ENCODE data around the gene EML6. TPM values are rescaled to one million over a fixed set of nuclear protein-coding genes. Genes with fewer than 3 reads are reported as not detected.

Gene EML6
- total RNA-seq, 1 donor from 2014 or later, result 0.17 TPM

DNA sequence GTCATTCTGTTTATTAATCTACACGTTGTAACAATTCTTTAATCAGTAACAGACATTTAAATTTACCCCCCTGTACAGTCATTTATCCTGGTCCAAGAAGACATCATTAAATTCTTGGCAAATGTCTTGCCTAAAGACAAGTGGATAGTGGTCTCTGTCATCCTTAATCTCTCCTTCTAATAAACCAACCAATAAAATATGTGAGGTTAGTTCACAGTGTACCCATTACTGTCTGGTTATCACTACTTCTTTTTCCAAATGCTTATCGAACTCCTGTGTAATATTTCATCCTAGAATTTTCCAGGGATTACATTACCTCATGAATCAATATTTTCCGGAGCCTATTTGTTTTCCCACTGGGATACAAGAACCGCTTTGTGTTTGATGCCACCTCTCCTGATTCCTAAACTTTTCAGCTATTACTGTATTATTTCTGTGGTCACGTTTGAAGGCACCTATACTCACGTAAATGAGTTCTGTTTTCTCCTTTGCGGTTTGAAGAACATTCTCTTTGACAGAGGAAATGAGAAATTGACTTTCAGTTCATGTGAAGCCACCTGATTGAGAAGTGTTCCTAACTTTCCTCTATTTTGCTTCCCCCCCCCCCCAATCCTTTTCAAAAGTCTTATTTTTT is 195.3 kb downstream of the EML6 start:
- DNase-seq, result no peak

DNA sequence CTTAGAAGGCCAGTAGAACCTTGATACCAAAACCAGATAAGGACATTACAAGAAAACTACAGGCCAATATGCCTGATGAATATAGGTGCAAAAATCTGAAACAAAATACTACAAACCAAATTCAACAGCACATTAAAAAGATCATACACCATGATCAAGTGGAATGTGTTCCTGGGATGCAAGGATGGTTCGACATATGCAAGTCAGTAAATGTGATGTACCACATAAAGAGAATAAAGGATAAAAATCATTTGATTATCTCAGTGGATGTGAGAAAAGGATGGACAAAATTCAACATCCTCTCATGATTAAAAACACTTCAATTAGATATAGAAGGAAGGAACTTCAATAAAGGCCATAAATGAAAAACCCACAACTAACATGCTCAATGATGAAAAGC is 197.2 kb downstream of the EML6 start:
- no peak for DNase-seq

DNA sequence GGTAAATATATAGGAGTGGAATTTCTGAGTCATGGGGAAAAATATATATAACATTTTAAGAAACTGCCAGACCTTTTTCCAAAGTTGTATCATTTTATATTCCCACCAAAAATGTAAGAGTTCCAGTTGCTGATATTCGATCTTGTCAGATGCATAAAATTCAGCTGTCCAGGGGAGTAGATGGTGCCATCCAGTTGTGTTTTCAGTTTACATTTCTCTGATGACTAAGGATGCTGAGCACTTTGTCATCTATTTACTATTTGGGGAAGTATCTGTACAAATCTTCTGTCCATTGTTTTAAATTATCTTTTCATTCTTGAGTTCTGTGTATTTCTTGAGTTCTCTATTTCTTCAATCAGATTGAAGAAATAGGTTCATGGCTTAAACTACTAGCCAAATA is 200.7 kb downstream of the EML6 start:
- DNase-seq, result no peak

DNA sequence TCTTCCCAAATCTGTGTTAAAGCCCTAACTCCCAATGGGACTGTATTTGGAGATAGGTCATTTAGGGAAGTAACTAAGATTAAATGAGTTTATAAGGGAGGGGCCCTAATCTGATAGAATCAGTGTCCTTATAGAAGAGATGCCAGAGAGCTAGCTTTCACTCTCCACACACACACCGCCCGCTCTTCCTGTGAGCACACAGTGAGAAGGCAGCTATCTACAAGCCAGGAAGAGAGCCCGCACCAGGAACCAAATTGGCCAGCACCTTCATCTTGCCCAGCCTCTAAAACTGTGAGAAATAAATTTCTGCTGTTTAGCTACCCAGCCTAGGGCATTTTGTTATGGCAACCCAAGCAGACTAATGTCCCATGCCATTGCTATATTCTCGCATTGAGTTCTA is 201.6 kb downstream of the EML6 start:
- no peak for DNase-seq

DNA sequence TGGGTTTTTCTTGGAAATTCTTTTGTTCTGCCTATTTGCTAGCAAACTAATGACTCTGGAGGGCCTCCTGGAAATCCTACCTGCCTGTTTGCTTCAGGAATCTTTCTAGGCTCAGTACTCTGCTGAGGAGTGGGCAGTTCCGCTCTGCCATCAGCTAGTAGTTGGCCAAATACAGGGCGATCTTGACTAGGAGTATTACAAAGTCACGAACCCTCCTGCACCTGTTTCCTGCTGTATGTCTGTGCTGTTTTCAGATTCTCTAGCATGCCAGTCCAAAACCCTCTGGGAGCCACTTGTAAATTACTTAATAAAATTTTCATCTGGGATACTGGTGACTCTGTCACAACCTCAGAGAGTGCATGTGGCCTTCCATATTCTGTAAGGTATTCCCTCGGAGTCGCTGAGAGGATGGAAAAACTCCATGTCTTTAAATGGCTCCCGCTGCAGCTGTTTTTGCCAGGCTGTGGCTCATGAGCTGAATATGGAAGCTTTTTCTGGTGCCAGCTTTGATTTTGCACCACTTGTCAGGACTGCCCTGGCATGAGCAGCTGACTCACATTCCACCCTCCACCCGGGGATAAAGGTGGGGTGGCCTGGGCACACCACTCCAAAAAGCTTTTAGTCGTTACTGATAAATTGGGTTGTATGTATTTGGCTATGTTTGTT is 203.8 kb downstream of the EML6 start:
- DNase-seq, result no peak

DNA sequence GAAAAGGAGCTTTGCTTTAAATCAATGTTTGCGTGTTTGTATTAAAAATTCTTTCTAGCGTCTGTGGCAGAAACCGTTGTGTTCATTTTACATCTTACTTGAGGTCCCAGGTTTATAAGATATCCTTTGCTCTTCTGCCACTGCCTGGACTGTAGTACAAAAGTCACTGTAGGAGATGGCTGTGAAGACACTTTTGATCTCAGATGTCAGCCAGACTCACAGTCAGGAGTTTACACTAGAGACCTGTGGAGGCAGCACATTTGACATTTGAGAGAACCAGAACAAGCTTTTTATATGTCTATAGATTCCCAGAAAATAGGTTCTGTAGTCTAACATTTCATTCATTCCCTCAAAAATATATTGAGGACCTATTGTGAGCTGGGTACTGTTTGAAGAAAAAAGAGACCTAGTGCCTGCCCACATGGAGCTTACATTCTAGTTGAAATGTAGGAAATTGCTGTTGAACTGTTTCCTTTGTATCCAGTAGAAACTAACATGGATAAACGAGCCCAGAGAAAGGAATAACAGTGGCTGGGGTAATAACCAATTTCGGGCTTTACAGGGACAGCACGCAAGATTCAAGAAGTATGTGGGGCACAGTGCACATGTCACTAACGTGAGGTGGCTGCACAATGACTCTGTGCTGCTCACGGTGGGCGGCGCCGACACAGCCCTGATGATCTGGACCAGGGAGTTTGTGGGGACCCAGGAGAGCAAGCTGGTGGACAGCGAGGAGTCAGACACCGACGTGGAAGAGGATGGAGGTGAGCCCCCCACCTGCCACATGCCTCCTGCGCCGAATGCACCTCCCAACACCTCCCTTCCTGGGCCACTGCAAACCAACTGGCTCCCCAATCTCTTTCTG is 204.5 kb downstream of the EML6 start:
- no peak for DNase-seq

DNA sequence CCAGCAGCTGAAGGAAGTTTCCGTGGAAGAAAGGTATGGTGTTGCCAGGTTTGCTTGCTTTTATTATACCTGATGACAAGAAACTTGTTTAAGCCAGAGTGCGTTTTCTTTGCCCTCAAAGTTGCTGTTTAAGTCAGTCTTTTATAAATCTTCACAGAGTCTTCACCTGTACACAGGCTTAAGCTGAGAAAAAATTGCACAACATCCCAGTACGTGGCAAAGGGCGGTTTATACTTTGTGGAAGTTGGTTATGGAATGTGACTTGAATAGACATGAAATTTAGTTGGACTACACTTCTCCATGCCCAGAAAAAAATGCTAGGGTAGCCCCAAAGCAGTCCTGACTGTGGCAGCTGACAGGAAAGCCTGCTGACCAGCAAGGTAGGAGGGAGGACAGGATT is 205.3 kb downstream of the EML6 start:
- no peak for DNase-seq

DNA sequence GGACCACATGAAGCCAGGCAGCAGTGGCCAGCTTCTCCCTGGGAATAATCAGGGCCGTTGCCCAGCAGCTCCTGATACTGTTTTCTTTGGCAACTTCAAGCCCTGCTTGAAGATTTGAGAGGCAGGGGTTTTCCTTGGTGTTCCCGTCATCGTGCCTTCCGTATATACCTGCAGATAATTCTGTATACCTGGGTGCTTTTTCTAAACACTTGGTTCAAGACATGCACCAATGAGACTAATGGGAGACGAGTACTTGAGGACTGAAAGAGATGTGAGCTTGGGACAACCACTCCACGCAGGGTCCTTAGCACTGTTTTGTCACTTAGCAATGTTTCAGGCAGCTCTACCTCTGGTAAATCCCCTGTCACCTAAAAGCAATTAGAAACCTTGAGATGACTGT is 208.0 kb downstream of the EML6 start:
- DNase-seq, result no peak

DNA sequence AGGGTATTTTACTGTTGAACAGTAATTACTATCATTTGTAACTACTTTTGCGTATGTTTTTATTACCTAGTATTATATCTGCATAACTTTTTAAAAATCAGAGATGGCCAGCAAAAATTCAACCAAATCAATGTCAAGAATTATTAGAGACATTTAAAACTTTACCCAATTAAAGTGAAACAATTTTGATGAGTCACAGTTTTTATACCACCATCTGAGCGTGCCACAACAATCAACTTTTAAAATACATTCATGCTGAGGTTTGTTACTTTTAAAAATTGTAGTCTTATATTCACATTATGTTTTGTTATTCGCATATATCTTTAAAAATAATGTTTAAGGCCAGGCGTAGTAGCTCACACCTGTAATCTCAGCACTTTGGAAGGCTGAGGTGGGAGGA is 211.9 kb downstream of the EML6 start:
- DNase-seq, result no peak

DNA sequence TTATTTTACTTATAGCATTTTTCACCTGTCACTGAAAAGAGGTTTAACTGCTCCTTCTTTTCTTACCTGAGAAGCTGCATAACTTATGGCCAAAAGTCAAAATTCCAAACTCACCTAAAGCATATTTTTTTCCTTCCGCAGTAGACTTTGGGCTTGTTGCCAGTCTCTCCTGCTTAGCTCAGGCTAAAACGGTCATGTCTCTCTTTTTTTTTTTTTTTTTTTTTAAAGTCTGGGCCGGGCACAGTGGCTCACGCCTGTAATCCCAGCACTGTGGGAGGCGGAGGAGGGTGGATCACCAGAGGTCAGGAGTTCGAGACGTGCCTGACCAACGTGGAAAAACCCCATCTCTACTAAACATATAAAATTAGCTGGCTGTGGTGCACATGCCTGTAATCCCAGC is 213.3 kb downstream of the EML6 start:
- DNase-seq, result no peak

DNA sequence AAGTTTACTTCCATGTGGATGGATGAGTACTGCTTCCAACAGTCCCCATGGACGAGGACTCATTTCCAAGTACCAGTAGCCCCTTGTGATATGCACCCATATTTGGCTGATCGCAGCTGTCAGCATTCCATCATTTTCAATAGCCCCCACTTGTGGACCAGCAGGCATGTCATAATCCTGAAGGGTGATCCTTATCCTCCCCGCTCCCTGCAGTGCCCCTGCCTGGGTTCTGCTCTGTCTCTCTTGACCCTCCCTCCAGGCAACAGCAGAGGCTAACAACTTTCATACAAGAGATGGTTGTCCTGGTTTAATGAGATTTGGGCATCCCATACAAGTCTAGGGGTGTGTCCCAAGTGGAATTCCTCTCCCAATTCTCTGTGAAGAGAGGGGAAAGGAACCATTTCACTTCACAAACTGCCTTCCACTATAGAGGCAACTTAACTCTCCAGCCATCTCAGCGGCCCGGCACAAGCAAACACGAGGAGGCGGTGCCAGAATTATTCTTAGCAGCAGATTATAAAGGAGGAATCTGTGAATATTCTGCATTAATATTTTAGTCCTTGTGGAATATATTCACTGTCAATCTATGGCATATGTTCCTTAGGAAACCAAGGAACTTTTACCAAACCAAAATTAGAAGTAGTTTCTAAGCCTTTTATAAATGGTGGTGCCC is 216.1 kb downstream of the EML6 start:
- DNase-seq, result no peak

DNA sequence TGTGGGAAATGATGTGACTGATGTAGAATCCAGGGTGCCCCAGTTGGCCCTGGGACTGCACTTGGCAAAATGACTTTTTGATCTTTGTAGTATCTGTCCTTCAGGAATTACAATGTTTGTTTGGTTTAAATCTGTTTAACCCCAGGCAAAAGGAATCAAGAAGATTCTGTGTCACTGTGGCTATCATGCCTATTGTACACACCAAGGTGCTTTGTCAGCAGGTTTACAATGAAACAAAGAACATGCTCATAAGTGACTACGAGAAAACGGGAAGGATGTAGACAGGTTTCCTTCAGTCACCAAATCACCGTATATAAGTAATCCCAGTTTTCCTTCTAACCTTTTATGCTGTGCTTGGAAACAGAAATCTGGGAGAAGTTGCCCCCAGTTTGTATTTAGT is 217.3 kb downstream of the EML6 start:
- DNase-seq, result no peak

DNA sequence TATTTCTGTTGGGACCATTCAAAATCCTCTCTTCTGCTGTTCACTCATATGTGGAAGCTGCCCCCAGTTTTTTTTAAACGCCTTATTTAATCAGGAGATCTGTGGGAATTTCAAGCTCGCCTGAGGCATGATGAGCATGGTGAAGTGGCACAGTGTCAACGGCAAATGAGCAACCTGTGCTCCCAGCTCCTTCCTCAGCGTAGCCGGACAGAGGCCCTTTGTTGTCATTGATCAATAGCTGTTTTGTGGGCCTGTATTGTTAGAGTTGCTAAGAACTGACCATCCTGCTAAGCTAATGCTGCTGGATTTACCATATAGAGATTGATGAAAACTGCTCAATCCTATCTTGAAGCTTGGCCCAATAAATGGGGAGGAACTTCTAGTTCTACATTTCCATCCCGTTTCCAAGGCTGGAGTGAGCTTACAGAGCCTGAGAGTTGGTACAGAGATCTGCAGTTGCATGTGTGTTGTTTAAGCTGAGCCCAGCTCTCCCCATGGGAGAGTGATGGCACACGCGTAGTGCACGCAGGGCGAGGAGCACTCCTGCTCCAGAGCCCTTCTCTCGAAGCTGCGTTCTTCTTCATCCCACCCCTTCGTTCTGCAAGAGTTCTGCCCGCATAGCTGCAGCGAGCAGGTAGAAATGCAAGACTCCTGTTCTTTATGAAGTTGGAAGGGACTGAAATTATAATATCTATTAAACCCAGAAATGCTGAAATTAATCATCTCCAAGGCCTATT is 218.0 kb downstream of the EML6 start:
- no peak for DNase-seq

DNA sequence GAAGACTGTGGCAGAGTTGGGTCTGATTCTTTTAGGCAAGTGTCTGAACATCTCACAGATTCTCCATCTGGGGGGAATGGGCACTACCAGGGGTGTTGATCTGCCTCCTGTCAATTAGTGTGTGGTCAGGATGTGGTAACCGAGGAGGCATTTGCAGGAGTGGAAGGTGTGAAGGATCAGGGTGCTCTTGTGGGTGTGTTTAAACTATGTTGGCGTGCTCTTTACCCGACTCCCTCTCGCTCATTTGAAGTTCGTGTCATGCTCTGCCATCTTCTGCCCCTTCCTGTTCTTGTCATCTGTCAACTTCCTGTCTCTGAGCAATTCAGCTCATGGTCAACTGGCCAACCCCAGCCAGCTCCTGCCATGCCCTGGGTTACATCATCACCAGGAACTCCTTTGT is 218.9 kb downstream of the EML6 start:
- DNase-seq, result no peak

DNA sequence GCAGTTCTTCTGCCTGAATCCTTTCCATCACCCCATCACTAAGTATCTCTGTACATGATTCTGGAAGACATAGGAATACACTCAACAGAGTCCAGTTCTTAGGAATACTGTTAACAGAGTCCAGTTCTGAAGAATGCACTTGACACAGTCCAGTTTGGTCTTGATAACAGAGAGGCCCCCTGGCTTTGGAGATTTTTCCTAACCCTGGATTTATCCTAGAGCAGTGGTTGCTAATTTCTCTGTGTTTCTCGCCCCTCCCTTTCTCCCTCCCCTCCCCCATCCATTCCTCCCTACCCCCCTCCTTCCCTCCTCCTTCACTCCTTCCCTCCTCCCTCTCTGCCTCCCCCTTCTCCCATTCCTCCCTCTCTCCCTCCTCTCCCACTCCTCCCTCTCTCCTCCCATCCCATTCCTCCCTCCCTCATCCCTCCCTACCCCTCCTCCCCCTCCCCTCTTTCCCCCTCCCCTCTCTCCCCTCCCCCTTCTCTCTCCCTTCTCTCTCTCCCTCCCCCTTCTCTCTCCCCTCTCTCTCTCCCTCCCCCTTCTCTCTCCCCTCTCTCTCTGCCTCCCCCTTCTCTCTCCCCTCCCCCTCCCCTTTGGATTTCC is 221.4 kb downstream of the EML6 start:
- no peak for DNase-seq

DNA sequence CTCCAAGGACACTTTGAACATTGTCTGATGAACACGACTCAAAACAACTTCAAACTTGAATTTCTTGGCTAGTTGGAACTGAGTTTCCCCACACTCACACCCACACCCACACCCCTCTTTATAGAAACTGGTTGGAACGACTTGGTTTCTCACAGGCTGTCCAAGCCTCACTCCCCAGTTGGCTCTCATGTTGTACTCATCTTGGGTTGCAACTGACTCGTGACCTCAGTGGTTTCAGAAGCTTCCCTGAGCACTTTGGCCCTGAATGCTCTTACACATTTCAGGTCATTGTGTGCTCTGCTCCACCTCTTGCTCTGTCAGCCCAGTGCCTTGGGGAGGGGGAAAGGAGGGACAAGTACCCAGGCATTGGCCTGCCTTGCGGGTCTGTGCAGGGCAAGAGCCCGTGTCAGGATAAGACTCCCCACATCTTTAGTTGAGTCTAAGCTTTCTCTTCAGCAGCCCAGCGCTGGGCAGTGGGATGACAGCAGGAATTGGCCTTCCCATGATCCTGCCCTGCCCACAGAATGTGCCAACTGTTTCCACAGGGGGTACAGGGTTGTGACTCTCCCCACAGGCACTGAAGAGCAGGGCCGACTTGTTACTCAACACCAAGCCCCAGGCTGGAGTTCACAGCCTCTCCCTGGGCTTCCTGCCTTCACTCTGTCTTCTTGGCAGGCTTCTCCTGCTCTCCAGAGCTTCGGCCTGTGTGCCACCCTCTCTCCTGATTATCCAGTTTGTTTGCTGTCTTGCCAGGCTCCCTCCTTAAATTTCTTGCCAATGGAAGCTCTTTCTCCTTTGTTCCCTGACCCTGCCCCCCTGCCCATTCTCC is 222.1 kb downstream of the EML6 start:
- no peak for DNase-seq

DNA sequence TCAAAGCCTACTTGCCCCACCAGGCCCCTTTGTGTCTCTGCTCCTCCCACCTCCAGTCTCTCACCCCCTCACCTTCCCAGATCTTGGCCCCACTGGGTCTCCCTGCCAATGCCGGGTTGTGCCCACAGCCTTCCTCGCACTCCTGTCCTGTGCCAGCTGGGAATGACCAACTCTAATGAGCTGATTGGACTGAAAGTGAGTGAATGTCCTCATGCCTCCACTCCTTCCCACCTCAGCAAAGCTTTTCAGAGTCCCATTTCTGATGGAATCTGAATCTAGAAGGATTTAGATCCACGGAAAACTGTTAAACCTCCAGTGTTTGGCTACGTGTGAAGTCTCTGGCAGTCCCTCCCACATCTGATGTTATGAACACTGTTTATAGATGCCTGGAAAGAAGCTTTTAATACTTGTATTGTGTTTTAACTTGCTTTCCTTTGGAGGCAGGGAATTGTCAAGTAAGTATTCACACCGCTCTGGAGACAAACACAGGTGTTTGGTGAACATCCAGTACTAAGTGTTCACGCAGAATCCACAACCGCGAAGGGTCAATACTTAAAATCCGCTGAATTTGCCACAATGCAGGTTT is 222.9 kb downstream of the EML6 start:
- no peak for DNase-seq

DNA sequence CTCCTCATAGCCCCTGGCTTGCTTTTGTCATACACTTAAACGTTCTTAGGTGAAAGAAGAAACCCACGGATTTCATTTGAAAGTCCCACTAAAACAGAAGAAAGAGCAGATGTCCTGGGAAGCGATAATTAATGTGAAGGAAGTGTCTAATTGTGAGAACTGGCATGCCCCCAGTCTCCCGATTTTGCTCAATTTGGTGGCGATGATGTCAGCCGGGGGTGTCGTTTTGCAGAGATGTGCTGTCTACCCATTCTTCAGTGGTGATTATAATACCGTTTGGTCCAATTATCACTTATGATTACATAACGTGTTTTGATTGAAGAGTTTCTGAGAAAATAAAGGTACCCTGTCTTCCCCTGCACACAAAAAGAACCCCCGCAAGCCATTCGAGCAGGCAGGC is 223.7 kb downstream of the EML6 start:
- no peak for DNase-seq

DNA sequence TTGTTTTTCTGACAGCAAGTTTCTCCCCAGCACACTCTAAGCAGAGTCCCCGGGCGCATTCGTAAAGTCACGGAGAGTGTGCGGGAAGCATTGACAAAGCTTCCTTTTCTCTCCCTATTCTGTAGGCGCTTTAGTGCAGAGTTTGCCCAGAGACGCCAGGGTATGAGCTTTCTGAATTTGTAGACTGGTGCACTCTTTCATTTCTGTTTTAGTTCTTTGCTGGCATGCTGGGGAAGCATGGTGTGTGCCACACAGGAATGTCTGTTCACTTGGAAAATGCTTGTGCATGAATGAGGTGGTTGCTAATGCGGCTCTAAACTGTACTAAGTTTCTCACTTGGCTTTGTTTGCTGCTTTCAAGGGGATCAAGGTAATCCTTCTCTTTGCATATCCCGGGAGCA is 224.2 kb downstream of the EML6 start:
- DNase-seq, result no peak

DNA sequence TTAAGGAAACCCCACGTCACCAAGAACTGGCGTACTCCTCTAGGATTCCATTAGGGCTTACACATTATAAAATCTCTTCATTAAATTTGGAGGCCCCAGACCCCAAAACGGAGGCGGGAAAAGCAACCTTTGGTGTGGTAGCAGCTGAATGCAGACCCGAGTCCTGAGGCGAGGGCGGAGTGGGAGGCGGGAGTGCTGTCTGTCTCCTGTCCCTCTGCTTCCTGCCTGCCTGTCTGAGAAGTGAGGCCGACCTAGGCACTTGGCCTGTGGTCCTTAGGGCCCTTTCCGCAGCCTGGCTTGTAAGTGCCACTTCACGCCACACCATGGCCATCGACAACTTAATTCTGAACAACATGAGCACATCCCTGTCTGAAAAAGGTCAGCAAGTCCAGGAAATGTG is 224.7 kb downstream of the EML6 start:
- no peak for DNase-seq

DNA sequence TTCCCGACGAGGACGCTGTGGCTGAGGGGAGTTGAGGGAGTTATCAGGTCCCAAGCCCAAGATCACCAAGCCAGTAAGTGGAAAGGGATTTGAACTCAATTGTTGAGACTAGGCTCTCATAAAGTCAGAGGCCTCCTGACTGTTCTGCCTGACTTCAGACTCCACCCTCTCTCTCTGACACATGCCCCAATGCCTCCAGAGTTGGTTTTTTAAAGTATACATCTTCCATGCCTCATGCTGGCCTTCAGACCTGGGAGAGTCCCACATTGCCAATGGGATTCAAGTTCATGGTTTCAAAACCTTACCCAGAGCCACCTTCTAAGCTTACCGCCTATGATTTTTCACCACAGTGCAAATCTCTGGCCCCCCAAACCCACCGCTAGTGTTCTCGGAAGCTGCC is 226.0 kb downstream of the EML6 start:
- no peak for DNase-seq
